Activated T-cell treated with anti-CD3 and anti-CD28 coated beads for 48 hours (primary cell): ENCODE data around the gene DHX15.

Source experiments
- DNase-seq: peaks from one replicate; pipeline ENCODE4 v3.0.0-alpha.2; 2020; ENCODE audit warnings: low read depth

Gene DHX15

DNA sequence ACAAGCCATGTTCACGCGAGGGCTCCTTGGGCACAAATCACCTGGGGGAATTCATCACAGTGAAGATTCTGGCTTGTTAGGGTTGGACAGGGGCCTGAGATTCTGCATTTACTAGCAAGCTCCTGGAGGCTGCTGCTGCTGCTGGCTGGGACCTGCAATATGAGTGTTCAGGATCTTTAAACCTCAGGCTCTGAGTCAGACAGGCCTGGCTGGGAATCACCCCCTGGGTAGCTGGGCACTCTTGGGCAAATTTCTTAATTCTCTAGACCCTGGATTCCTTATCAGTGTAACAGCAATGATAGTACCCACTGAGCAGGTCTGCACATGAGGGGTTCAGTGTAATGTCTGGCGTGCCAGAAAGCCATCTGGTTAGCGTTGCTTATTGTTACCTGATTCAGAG lies 101.5 kb downstream of the DHX15 start:
- DNase-seq, result no peak

DNA sequence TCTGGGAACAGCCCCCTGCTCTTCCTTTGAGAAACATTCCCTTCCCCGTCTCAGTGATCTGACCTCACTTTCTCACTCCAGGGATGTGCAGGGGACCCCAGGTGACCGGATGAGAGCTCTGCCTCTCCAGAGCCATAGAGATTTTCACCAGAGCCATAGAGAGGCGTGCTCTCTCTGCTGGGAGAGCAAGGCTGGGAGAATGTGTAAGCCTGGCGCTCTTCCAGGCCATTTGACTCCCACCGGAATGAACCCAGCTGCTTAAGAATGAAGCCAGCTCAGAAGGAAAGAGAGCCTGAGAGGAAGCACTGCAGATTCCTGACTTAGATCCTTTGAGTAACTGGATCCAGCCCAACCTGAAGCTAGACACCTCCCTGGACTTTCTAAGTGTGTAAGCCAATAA lies 106.4 kb downstream of the DHX15 start:
- no peak for DNase-seq
